ENCODE results near the gene SLC17A7.
"Not testable (repeated sequence)": the region's sequence is repeated elsewhere in the genome, so short reads cannot be mapped to it uniquely, and the experiment has no call there.

SLC17A7 gene

GRCh38 chr19:49469828-49470614 lies 28.7 kb upstream of the SLC17A7 start:
- no peak for DNase-seq (ENCODE audit: low spot score)

DNA sequence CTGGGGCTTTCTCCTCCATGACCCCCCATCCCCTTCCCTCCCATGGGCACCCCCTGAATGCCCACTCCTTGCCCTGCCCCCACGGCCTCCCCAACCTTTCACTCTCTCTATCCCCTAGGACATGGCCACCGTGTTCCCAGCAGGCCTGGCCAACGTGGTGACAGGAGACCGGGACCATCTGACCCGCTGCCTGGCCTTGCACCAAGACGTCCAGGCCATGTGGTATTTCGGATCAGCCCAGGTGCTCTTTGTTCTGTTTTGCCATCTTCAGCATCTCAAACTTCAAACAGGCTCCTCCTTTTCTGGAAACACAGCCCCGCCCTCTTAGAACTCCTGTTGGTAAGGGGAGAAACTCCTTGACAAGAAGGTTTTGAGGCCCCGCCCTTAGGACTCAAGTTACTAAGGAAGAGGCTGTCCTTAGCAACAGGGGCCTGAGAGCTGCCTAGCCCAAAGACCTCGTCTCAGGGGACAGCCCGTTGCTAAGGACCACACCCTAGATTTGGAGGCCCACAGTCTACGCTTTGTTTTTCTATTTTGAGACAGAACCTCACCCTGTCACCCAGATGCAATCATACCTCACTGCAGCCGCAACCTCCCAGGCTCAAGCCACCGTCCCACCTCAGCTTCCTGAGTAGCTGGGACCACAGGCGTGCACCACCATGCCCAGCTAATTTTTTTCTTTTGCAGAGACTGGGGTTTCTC lies 27.6 kb upstream of the SLC17A7 start:
- DNase-seq (ENCODE audit: low spot score) = no peak

DNA sequence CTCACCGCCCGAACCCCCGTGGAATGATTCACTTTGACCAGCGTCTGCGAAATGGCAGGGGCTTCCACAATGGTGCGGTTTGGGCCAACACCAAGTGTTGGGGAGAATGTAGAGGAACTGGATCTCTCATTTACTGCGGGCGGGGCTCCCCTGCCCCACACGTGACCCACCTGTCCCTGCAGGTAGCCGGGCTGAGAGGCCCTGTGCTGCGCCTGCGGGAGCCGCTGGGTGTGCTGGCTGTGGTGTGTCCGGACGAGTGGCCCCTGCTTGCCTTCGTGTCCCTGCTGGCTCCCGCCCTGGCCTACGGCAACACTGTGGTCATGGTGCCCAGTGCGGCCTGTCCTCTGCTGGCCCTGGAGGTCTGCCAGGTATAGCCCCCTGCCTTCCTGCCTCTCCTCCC lies 26.9 kb upstream of the SLC17A7 start:
- no peak for DNase-seq (ENCODE audit: low spot score)

GRCh38 chr19:49465371-49465770 lies 24.0 kb upstream of the SLC17A7 start:
- no peak for DNase-seq (ENCODE audit: low spot score)

- DNase-seq (ENCODE audit: low spot score) = no peak
These were observed 22.8 kb upstream of the SLC17A7 start for GRCh38 chr19:49463960-49464740.

GRCh38 chr19:49462492-49462891 lies 21.2 kb upstream of the SLC17A7 start:
- DNase-seq (ENCODE audit: low spot score) = no peak

GRCh38 chr19:49461656-49462055 lies 20.3 kb upstream of the SLC17A7 start:
- no peak for DNase-seq (ENCODE audit: low spot score)

- DNase-seq (ENCODE audit: low spot score) = not testable (repeated sequence)
These were observed 19.8 kb upstream of the SLC17A7 start for GRCh38 chr19:49461130-49461529.

- no peak for DNase-seq (ENCODE audit: low spot score)
These were observed 18.1 kb upstream of the SLC17A7 start for GRCh38 chr19:49459388-49459787.

- no peak for DNase-seq (ENCODE audit: low spot score)
These were observed 17.2 kb upstream of the SLC17A7 start for GRCh38 chr19:49458567-49458903.

GRCh38 chr19:49456326-49456725 lies 15.0 kb upstream of the SLC17A7 start:
- DNase-seq (ENCODE audit: low spot score) = no peak

- DNase-seq (ENCODE audit: low spot score) = no peak
These were observed 14.4 kb upstream of the SLC17A7 start for GRCh38 chr19:49455773-49456172.

- no peak for DNase-seq (ENCODE audit: low spot score)
These were observed 12.5 kb upstream of the SLC17A7 start for GRCh38 chr19:49453757-49454240.

GRCh38 chr19:49453013-49453756 lies 11.9 kb upstream of the SLC17A7 start, which contains the start of gene ALDH16A1:
Gene ALDH16A1, plus strand, starts transcription at chr19:49453225. Its CDS starts 107 bp downstream, at chr19:49453332.
- DNase-seq (ENCODE audit: low spot score) = peak; percentile 93

DNA sequence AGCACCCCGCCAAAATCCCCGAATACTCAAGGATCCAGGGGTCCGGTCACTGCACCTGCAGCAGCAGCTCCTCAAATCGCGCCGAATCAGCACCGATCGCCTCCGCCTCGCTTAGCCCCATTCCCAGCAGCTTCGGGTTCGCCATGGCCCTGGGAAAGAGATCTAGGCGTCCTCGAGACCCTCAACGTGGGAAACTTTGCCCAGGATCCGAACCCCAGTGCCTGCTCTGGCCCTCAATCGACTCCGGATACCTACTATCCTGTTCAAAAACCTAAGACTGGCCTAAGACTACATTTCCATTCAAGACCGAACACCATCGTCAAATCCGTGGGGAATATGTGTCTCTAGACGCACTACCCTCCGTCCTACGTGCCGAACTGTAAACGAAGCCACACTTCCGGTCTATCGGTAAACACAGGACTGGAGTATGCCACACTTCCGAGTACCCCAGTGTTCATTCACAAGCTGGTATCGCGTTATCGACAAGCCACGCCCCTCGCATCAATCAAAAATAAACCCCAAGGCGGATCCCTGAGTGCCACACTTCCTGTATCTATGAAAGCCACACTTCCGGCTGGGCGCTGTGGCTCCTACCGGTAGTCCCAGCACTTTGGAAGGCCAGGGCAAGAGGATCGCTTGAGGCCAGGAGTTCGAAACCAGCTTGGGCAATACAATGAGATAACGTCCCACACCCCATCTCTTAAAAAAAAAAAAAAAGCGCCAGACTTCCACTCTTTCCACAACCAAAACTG lies 10.3 kb upstream of the SLC17A7 start, which contains the start of gene PIH1D1:
PIH1D1 (minus strand) TSS at position 385 of the 752 bp plus-strand sequence; CDS start at position 145, 240 bp downstream.
- DNase-seq (ENCODE audit: low spot score) = peak; percentile 99

- no peak for DNase-seq (ENCODE audit: low spot score)
These were observed 9.1 kb upstream of the SLC17A7 start for GRCh38 chr19:49450405-49450804.

- DNase-seq (ENCODE audit: low spot score) = no peak
These were observed 7.1 kb upstream of the SLC17A7 start for GRCh38 chr19:49448432-49448786.

GRCh38 chr19:49447485-49448431 lies 6.4 kb upstream of the SLC17A7 start:
- DNase-seq (ENCODE audit: low spot score) = no peak

- DNase-seq (ENCODE audit: low spot score) = no peak
These were observed 4.7 kb upstream of the SLC17A7 start for GRCh38 chr19:49445997-49446396.
